ENCODE data around the gene CATSPERE. TPM values are rescaled to one million over a fixed set of nuclear protein-coding genes. Genes with fewer than 3 reads are reported as not detected.

The CATSPERE gene
- total and polyA plus RNA-seq, 2 donors (not counting 3 experiments of a cell fraction or from before 2014, with no cell fraction given), result 0.61 to 1.9 TPM

GRCh38 chr1:244653439-244654107 lies 192.5 kb downstream of the CATSPERE start:
- POLR2A ChIA-PET, result no interaction called here
- dilution Hi-C loops (cut with MboI; ENCODE audit: extremely low pct_ligation_motif_present, low sequenced_read_pairs), result no loop called here

More at GRCh38 chr1:244653439-244654107, 192.5 kb downstream of the CATSPERE start:
- Histone ChIP-seq H3K4me1 (ENCODE audit: control insufficient read depth, extremely low read depth, insufficient read depth, low read length) (peaks cover 16% of the 10 kb centered on the region), H3K27ac (ENCODE audit: insufficient read depth, low read depth, low read length) (peak overlapping the region; percentile 83), H3K27me3 (ENCODE audit: control insufficient read depth in 2 of 2, insufficient read depth in 2 of 2, low read length in 2 of 2) (peaks cover 2 to 3% of the 10 kb centered on the region in 2 experiments), H3K9me3 (replicated peaks; ENCODE audit: control insufficient read depth, insufficient read depth, low read length) (no peaks in the 10 kb centered on the region), H3K4me3 (replicated peaks in 1 of 3; ENCODE audit: insufficient read depth in 1 of 3, low read depth in 1 of 3, low read length in 3 of 3) (peak overlapping the region; percentile 58 to 98 (median 90)), H3K9ac (replicated peaks; ENCODE audit: extremely low read depth, insufficient read depth, low read length) (peak overlapping the region; percentile 82), H3K36me3 (ENCODE audit: control insufficient read depth in 2 of 2, extremely low read depth in 1 of 2, insufficient read depth in 2 of 2, low read length in 2 of 2) (peaks cover 1 to 5% of the 10 kb centered on the region in 2 experiments), H2AFZ (ENCODE audit: low read depth, low read length) (peak overlapping the region; percentile 44), H3K4me2 (ENCODE audit: insufficient read depth, low read length) (peak overlapping the region; percentile 99), H4K20me1 (replicated peaks; ENCODE audit: control insufficient read depth, extremely low read depth, insufficient read depth, low read length) (no peaks in the 10 kb centered on the region), H3K79me2 (ENCODE audit: control insufficient read depth, insufficient read depth, low read length) (peaks cover 51% of the 10 kb centered on the region), H3K9me1 (replicated peaks; ENCODE audit: control insufficient read depth, extremely low read depth, insufficient read depth, low read length) (no peaks in the 10 kb centered on the region)
- CTCF ChIA-PET, result interaction anchor here (0.5 to 2.2 kb wide), 7 partner anchors 32 to 389 kb away, joined by 3 to 17 read pairs (median 4); a partner anchor contains a TSS
- no peak for FAIRE-seq
- DNase-seq (ENCODE audit: low read depth, low spot score), result peak; percentile 38
- BruUV-seq (replicated peaks), result TSS peak; percentile 35
- TF ChIP-seq FOS (IDR thresholded peaks at IDR 0.05; ENCODE audit: borderline replicate concordance, insufficient read depth, low read length) (no peak), CTCF (IDR thresholded peaks at IDR 0.05; ENCODE audit: extremely low read depth in 1 of 2, insufficient read depth in 1 of 2, low read depth in 1 of 2, low read length in 2 of 2) (no peak), EZH2 (IDR thresholded peaks at IDR 0.05; ENCODE audit: borderline replicate concordance, low read depth, low read length, severe bottlenecking) (no peak), POLR2AphosphoS5 (IDR thresholded peaks at IDR 0.05; ENCODE audit: insufficient read depth, low read depth, low read length) (no peak), GATA2 (IDR thresholded peaks at IDR 0.05; ENCODE audit: insufficient read depth, insufficient read length, low read depth, low read length) (no peak), JUN (IDR thresholded peaks at IDR 0.05; ENCODE audit: borderline replicate concordance, insufficient read depth, insufficient read length, low read depth) (no peak), POLR2A (IDR thresholded peaks at IDR 0.05; ENCODE audit: low read depth, low read length) (no peak), MYC (IDR thresholded peaks at IDR 0.05; ENCODE audit: low read depth, low read length) (no peak)
- TF ChIP-seq, protein P1, sequence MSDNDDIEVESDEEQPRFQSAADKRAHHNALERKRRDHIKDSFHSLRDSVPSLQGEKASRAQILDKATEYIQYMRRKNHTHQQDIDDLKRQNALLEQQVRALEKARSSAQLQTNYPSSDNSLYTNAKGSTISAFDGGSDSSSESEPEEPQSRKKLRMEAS (IDR thresholded peaks at IDR 0.05; ENCODE audit: insufficient read depth, insufficient read length), result no peak
- intact Hi-C loops (cut with micrococcal nuclease), result loop anchor here (2.0 to 5.0 kb wide), 3 partner anchors 143 to 439 kb away; no protein-coding TSS in a partner anchor

Data from endothelial cell of umbilical vein (primary cell).